HG02884 (cell line): Measurements from ENCODE around the gene PRDM15.
"Not testable (repeated sequence)": the region's sequence is repeated elsewhere in the genome, so short reads cannot be mapped to it uniquely, and the experiment has no call there.

ENCODE experiments used
- ATAC-seq: cut with Tn5 transposase; IDR thresholded peaks from one replicate; pipeline ENCODE4 v1.9.1; 2021; ENCODE audit warnings: mild to moderate bottlenecking, moderate library complexity; ENCODE audit not compliant: unreplicated experiment

Gene PRDM15

DNA sequence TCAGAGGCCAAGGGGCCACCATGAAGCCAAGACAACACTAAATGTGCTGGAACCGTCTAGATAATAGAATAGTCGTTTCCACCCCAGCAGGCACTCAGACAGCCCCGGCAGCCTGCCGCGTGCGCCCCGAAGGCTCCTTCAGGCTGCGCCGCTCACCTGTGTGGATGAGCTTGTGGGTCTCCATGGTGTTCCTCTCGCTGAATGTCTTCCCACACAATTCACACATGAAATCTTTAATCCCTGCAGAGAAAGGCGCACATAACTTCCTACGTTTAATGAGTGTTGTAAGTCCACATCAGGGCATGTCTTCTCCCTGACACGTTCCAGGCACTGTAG, 68.6 kb downstream of the PRDM15 start:
- no peak for ATAC-seq

DNA sequence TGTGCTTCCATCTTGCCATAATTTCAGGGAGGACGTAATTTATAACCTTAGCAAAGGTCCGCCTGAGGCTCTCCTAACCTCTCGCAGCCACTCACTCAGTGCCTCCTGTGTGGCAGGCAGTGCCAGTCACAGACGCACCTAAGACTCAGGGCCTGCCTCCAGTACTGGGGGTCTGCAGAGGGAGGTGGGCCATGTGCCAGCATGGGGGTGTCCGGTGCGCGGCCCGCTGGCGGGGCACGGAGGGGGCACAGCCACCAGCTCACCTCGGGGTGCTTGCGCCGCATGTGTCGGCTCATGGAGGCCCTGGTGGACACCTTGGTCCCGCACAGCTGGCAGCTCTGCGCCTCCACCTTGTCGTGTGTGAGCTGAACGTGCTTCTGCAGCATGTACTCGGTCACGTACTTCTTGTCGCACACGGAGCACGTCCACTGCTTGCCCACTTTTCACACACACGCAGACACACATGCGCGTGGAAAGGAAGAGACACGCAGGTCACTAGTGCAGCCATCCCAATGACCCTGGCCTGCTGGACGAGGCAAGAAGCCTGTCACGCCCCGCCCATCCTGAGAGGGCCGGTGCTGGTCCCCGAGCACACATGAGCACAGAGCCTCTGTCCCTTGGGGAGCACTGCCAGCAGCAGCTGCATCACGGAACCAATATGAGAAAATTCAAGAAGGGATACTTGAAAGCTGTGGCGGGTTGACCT, 69.1 kb downstream of the PRDM15 start:
- no peak for ATAC-seq

DNA sequence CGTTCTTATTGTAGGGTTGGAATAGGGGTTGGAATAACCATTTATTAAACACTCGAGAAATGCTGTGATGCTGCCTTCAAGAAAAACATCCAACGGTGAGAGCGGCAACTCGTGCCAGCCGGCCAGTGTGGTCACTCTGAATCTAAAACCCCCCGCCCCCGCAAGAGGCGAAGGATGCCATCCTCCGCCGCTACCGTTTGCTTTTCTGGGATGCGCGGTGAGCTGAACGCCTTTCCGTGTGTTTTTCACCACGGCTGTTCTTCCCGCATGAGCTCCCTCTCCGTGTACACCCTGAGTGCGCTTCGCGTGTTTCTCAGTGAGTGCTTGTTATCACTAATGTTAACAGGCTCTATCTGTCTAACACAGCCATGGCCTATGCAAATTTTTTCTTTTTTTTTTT, 70.3 kb downstream of the PRDM15 start:
- ATAC-seq = no peak

DNA sequence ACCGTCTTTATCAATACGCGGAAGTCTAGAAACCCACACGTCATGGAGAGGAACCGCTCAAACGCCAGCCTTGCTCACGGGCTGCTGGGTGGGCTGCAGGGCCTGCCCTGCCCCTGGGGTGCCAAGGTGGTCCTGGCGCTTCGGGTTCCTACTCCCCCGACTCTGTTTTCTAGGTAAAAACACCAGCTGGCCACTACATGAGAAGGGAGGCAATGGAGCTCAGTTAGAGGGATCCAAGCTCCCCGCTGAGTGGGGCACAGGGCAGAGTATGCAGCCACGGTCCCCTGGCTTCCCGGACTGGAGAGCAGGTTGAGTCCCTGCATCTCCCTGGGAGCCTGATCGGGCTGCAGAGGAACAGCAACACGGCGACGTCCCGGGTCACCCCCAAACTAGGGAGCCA, 71.0 kb downstream of the PRDM15 start:
- no peak for ATAC-seq

DNA sequence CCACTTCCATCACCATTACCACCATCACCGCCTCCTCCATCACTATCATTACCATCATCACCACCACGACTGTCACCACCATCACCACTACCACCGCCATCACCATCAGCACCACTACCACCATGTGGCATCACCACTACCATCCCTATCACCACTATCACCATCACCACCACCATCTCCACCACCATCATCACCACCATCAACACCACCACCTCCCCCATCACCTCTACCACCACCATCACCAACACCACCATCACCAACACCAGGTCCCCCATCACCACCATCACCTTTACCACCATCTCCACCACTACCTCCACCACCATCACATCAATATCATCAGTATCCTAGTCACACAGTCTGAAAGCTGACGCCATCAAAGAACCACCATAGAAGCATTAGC, 72.4 kb downstream of the PRDM15 start:
- ATAC-seq = no peak

DNA sequence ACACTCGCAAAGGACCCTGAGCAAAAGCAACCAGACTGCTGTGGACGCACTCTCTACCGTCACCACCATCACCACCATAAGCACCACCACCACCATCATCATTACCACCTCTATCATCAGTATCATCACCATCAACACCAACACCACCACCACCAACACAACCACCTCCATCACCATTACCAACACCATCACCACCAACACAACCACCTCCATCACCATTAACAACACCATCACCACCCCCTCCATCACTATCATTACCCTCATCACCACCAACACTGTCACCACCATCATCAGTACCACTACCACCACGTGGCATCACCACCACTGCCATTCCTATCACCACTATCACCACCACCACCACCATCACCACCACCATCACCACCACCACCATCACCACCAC, 73.5 kb downstream of the PRDM15 start:
- no peak for ATAC-seq

DNA sequence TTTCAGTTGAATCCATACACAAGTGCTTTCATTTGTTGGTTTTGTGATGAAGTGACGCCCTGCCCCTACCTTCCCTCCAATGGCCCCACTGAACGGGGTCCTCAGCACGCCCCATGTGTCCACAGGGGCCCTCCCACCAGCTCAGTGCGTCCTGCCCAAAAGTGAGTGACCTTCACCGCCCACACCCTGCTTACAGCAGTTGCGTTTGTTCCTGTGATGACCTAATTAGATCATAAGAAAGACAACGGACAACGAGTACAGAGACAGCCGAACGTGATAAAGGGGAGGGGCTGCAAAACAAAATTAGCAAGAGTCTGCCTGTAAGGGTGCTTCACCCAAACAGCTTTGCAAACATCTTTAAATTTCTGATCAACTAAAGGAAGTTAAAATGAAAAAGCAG, 74.1 kb downstream of the PRDM15 start:
- no peak for ATAC-seq

DNA sequence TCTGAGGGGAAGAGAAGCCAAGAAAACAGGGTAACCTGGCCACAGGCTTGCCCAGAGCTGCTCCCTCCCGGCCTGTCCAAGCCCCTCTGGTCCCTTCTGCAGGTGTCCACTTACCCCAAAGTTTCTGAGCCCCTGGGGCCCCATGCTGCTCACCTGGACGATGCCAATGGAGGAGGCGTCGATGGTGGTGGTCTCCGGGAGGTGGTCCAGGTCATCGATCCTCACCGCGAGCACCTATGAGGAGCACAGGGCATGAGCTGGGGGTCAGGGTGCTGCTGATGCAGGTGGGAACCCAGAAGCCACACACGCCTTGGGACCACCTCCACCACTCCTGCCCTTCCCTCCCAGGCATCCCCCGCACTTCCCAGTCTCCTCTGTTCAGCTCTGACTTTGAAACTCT, 74.8 kb downstream of the PRDM15 start:
- ATAC-seq = no peak

DNA sequence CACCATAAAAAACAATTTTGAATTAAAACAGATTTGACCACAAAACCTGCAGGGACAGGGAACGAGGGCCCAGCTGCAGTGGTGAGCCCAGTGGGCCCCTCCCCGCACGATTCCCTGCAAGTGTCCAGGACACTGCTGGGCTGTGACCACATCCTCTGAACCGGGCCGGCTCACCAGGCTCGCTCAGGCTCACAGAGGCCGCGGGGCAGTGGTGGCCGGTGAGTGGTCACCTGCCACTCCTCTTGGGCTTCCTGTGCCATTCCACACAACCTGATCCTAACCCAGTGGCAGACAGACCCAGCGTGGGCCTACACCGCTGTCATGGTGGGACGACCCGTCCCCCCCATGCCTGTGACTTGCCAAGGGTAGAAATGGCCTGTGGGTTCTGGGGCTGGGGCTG, 75.8 kb downstream of the PRDM15 start:
- ATAC-seq = no peak

DNA sequence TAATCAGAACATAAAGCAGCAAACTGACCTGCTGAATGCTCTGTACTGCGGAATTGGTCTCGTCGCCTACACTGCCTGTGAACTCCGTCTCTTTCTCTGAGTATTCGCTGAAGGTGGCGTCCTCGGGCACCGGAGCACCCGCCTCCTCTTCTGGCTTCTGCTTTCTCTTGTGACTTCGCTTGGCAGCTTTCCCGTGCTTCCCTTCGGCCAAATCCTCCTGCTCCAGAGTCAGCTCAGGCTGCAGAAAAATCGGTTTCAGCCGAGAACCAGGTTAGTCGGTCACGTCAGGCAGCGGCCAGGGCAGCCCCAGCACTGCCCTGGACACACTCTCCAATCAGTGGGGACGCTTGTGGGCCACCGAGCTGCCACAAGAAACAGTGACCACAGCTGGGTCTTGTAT, 76.5 kb downstream of the PRDM15 start:
- no peak for ATAC-seq

DNA sequence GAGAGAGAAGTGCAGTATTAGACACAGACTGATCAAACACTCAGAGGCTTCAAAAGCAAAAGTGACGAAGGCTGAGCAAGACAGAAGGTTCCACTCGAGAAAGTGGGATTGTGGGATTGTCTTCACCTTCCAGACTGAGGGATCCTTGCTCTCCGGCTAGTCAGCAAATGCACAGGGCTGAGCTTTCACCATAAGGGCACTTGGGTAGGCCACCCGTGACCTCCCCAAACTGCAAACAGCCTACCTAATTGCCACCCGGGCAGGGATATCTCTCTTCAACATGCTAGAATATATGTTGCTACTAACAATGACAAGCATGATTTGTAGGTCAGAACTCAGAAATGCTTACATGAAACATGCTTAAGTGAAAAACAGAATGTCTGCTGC, 77.0 kb downstream of the PRDM15 start:
- ATAC-seq = no peak

DNA sequence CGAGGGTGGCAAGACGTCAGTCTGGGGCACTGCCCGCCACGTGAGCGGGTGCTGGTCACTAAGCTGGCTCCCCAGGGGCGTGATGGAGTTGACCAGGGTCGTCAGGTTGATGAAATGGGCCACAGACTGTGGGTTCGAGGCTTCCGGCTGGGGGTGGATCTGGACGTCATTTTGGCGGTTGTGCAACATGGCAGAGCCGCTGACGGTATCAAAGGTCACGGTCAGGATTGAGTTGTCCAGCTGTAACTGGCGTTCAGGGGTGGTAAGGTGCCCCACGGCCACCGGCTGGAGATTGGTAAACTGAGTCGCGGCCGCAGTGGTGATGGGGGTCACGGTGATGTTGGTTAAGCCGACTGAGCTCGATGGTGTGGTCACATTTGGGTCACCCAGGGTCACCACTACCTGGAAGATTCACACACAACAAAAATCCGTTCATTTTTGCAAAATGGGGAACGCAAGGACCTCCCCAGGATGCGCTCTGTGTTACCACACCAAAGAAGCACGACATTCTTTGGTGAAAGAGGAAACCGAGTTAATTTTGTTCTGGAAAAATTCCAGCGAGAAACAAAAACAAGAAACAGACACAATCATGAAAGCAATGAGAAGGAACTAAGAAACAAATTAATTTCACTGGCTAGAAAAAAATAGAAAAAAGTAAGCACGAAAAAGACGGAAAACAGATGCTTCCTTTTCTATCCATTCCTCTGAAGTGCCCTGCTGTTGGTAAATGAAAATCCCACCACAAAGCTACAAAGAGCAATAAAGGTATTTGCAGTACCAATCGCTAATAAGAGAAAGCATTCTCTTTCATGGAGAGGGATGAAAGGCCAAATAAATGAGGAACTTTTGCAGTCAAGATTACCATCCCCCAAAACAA, 77.6 kb downstream of the PRDM15 start:
- ATAC-seq = no peak

DNA sequence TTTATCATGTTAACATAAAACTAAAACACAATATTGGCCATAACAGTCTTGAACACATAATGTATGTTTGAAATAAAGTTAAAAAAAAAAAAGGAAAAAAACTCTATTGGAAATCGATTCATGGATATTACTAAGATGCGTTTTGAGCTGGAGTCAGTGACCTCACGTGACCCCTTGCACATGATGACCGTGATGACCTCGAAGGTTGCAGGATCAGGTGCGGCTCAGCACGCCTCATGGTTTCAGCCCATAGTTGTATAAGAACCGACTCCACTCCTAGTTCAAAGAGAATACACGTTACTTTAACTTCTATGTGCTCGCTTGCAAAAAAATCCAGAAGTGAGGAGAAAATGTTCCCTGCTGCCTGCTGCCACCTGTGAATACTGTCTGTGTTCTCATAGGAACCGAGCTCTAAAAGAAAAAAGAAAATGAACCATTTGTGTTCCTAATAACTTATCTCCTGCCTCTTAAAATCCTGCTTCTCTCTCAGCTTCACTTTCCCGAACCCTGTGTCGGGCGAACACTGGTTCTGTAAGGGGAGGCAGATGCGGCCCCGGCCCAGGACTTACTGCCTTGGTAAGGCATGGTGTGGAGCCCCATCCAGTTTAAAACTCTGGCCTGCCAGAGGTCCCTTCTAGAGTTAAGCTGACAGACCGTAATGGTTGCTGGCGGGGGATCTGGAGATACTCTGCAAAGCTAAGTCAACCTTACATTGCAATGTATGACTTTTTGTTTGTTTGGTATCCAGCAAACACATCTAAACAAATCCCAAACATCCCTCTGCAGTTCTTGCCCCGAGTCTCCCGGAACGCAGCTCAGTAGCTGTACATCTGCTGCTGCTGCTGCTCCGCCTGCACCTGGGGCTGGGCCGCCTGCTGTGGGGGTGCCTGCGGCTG, 78.5 kb downstream of the PRDM15 start:
- no peak for ATAC-seq

DNA sequence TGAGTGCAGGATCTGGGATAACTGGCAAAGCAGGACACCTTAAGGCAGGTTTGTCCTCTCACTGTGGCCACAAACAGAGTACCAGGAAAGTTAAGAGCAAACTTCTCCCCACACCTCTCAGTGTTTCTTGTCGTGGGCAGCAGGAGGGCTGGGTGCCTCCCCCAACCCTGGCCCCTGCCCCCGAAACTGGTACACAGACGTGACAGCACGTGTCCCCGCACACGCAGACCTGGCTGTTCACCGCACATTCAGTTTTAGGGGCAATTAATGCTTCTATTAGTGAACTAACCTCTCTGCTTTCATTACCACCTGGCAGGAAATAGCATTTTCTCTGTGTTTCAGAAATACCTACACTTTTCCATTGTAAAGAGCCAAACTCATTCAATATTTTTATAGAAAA, 79.4 kb downstream of the PRDM15 start:
- ATAC-seq = no peak

DNA sequence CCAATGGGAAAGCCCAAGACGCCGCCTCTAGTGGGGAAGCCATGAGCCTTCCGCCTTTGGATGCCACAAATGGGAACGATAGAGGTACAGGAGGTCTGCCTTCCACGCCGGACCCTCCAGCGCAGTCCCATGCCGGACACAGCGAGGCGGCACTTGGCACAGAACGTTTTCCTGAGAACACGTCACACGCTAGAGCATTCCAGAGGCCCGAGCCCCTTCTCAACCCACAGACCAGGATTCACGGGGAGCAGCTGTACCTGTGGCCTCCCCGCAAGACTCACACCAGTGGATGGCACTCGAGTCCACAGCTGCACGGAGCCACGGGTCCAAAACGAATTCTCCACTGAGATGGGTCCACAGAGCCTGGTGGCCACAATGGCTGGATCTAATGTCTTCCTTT, 80.8 kb downstream of the PRDM15 start:
- ATAC-seq = no peak

DNA sequence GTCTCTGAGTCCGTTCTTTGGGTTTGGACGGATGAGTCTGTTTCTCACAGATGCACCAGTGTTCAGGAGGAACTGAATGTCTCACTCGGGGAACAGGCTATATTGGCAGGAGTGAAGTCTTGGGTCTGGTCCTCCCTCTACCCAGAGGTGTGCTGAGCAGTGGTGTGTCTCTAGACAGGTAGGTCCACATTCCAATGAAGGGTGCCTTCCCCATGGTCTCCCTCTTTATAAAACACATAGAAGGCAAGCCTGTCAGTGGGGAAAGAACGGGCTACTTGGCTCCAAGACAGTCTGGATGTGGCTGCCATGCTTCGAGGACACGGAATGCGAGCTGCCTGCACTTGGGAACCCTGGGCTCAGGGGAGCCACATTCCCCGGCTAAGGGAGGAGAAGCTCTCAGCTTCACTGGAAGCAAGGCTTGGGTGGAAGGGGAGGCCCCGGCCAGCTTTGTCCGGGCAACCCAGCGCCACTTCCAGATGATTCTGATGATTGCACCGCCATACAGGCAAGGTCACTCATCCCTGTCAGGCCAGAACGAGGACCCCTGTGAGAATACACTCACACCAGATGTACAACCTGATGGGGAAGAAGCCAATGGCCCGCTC, 82.6 kb downstream of the PRDM15 start:
- no peak for ATAC-seq

DNA sequence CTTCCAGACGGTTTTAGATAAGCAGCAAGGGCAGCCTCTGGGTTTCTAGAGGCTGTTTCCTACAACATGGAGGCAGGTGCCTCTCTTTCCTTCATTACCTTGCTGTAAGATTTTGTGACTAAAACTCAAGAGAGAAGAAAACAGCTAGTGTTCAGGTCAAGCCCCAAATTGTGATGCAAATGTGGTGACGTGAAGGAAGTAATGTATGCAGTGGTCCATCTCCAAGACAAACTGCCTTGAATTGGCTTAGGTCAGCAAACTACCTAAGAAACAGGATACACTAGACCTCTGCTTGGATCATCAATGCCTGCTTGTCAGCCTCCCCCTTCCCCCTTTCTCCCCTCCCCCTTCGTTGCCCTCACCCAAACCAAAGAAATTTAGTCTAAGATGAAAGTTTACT, 83.4 kb downstream of the PRDM15 start:
- ATAC-seq = no peak

DNA sequence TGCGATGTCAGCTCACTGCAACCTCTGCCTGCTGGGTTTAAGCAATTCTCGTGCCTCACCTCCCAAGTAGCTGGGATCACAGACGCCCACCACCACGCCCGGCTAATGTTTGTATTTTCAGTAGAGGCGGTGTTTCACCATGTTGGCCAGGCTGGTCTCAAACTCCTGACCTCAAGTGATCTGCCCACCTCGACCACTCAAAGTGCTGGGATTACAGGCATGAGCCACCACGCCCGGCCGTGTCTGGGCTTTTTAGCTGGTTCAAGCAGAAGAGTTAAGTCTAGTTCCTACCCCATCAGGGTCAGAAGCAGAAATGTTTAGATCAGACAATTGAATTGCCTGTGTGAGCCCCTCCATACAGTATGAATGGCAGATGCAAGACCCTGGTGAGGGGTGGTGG, 84.5 kb downstream of the PRDM15 start:
- ATAC-seq = no peak

DNA sequence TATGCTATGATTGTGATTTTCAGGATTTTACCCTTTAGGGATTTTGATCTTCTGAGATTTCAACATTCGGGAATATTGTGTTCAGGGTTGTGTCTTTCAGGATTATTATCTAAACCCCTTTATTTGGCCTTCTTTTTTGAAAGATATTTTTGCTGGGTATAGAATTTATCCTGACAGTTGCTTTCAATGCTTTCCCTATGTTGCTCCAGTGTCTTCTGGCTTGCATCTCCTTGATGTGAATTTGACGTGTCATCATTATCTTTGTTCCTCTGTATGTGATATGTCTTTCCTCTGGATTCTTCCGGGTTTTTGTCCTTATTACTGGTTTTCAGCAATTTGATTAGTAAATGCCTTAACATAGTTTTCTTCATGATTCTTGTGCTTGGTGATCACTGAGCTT, 86.4 kb downstream of the PRDM15 start:
- ATAC-seq = no peak

DNA sequence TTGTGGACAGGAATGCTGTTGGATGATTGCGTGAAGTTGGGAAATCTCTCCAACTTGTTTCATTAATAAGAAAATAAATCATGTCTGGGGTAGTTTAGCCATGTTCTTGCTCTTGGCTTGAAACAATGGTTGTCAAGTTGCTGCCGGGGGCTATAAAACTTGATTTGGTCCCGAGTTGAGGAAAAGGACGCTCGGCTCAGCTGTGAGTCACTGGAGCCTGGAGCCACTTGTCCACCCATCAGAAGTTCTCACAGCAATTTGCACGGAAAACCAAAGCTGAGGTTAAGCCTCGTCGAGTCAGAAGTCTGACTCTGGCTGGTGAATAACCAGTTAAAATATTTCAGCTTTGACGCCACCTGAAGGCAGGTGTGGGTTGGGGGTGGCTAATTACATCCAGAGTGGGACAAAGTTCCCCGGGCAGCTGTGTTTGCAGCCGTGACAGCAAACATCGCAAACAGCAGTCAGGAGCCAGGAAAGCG, 92.6 kb downstream of the PRDM15 start:
- no peak for ATAC-seq

DNA sequence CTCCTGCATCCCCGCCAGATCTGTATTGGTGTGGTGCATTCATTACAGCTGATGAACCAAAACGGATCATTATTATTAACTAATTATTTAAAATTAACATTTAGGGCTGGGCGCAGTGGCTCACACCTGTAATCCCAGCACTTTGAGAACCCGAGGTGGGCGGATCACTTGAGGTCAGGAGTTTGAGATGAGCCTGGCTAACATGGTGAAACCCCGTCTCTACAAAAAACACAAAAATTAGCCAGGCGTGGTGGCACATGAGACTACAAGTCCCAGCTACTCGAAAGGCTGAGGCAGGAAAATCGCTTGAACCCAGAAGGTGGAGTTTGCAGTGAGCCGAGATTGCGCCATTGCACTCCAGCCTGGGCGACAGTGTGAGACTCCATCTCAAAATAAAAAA, 93.9 kb downstream of the PRDM15 start:
- not testable (repeated sequence) for ATAC-seq
